ENCODE measurements around the gene RNU6-1. TPM values are rescaled to one million over a fixed set of nuclear protein-coding genes. Genes with fewer than 3 reads are reported as not detected.

The RNU6-1 gene
- total RNA-seq, 1 experiment from 2014 or later = not detected

DNA sequence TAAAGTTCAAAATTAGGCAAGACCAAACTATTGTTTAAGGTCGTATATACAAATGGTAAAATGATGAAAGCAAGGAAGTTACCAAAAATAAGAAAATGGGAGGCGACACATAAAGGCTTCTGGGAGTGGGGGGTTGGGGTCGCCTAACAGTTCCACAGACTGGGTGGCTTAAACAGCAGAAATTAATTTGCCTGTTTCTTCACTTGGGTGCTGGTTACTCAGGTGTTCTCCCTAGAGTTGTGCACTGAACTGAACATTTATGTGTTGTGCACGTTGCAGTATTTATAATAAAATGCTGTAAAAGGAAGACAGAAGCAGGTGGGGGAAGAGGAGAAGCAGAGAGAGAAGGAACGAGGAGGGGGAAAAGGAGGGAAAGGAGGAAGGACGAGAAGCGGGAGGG is 10.5 kb upstream of the RNU6-1 start:
- Histone ChIP-seq H3K4me3 (replicated peaks in 1 of 2; ENCODE audit: low read depth in 1 of 2, low read length in 2 of 2) (no peak overlapping the region), H4K20me1 (ENCODE audit: insufficient read depth) (no peaks in the 10 kb centered on the region), H3K27ac (ENCODE audit: low read depth, low read length) (no peak overlapping the region), H3K9me2 (ENCODE audit: insufficient read depth) (no peaks in the 10 kb centered on the region), H3K4me1 (ENCODE audit: control insufficient read depth in 1 of 2, insufficient read depth in 2 of 2, low read length in 2 of 2) (peaks cover 17 to 22% of the 10 kb centered on the region in 2 experiments), H3K9me3 (ENCODE audit: control insufficient read depth in 1 of 2, insufficient read depth in 1 of 2, low read depth in 1 of 2, low read length in 2 of 2) (no peaks in the 10 kb centered on the region), H3K27me3 (ENCODE audit: insufficient read depth, low read length) (no peaks in the 10 kb centered on the region), H2AFZ (ENCODE audit: low read depth, low read length, poor library complexity, severe bottlenecking) (no peak overlapping the region), H3K9ac (ENCODE audit: low read length) (no peak overlapping the region), H3K4me2 (ENCODE audit: low read length) (peak overlapping the region; percentile 58; the same call in 1 of the 2 replicates), H3K79me2 (ENCODE audit: insufficient read depth, low read length) (no peaks in the 10 kb centered on the region), H3K36me3 (ENCODE audit: control insufficient read depth in 1 of 2, insufficient read depth in 2 of 2, low read length in 2 of 2) (no peaks in the 10 kb centered on the region)
- intact Hi-C loops (cut with micrococcal nuclease) = no loop called here
- ATAC-seq (peak; percentile 7; the same call in 1 of the 2 replicates), DNase-seq (ENCODE audit: low read depth, low spot score) (no peak)
- ChIA-PET POLR2A (no interaction called here), RAD21 (ENCODE audit: low non-redundant PET in 1 of 2, low total read pairs in 2 of 2, uncharacterized antibody in 2 of 2, unreplicated experiment in 2 of 2) (interaction anchor here in 1 of 2 experiments (0.7 kb wide), 1 partner anchor 457 kb away, joined by 3 read pairs; no protein-coding TSS in a partner anchor), CTCF (no interaction called here)
- TF ChIP-seq POLR2A (IDR thresholded peaks at IDR 0.05; ENCODE audit: borderline replicate concordance, extremely low read depth, insufficient read depth, insufficient read length) (no peak), TCF7L2 (IDR thresholded peaks at IDR 0.05; ENCODE audit: borderline replicate concordance, extremely low read depth, insufficient read depth, insufficient read length) (no peak), ZNF274 (IDR thresholded peaks at IDR 0.05; ENCODE audit: low read depth, low read length) (no peak), RAD21 (IDR thresholded peaks at IDR 0.05; ENCODE audit: low read depth) (no peak), SIN3A (IDR thresholded peaks at IDR 0.05; ENCODE audit: low read depth) (no peak), CEBPB (IDR thresholded peaks at IDR 0.05; ENCODE audit: low read depth) (no peak), FOSL1 (IDR thresholded peaks at IDR 0.05; ENCODE audit: low read depth) (no peak), EZH2 (IDR thresholded peaks at IDR 0.05) (no peak)
- TF ChIP-seq, protein P1, sequence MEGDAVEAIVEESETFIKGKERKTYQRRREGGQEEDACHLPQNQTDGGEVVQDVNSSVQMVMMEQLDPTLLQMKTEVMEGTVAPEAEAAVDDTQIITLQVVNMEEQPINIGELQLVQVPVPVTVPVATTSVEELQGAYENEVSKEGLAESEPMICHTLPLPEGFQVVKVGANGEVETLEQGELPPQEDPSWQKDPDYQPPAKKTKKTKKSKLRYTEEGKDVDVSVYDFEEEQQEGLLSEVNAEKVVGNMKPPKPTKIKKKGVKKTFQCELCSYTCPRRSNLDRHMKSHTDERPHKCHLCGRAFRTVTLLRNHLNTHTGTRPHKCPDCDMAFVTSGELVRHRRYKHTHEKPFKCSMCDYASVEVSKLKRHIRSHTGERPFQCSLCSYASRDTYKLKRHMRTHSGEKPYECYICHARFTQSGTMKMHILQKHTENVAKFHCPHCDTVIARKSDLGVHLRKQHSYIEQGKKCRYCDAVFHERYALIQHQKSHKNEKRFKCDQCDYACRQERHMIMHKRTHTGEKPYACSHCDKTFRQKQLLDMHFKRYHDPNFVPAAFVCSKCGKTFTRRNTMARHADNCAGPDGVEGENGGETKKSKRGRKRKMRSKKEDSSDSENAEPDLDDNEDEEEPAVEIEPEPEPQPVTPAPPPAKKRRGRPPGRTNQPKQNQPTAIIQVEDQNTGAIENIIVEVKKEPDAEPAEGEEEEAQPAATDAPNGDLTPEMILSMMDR (IDR thresholded peaks at IDR 0.05 in 2 of 3, conservative IDR thresholded peaks at IDR 0.05 in 1 of 3; ENCODE audit: borderline replicate concordance in 1 of 3, insufficient read depth in 1 of 3, low read depth in 2 of 3, low read length in 2 of 3) = no peak
- TF ChIP-seq, protein P2, sequence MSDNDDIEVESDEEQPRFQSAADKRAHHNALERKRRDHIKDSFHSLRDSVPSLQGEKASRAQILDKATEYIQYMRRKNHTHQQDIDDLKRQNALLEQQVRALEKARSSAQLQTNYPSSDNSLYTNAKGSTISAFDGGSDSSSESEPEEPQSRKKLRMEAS (IDR thresholded peaks at IDR 0.05) = no peak
- BruUV-seq (replicated peaks) = no TSS peak

Measured in HCT116 (cell line).